ENCODE data around the gene NAPSA.
"Not testable (repeated sequence)": the region's sequence is repeated elsewhere in the genome, so short reads cannot be mapped to it uniquely, and the experiment has no call there.

The NAPSA gene

GRCh38 chr19:50331221-50331993, 34.0 kb downstream of the NAPSA start:
- no peak for DNase-seq (ENCODE audit: low read depth)

- DNase-seq (ENCODE audit: low read depth): peak; percentile 22
These were observed 34.9 kb downstream of the NAPSA start for GRCh38 chr19:50330365-50331078.

GRCh38 chr19:50329926-50330294, 35.5 kb downstream of the NAPSA start:
- not testable (repeated sequence) for DNase-seq (ENCODE audit: low read depth)

- peak; percentile 19 for DNase-seq (ENCODE audit: low read depth)
These were observed 36.1 kb downstream of the NAPSA start, which contains the start of gene KCNC3 for GRCh38 chr19:50329146-50329925. Gene KCNC3 (minus strand): TSS chr19:50329377. CDS start chr19:50329082, 295 bp downstream.

- no peak for DNase-seq (ENCODE audit: low read depth)
These were observed 36.6 kb downstream of the NAPSA start for GRCh38 chr19:50328873-50329145.

GRCh38 chr19:50328224-50328872, 37.1 kb downstream of the NAPSA start:
- no peak for DNase-seq (ENCODE audit: low read depth)

GRCh38 chr19:50327461-50328223, 37.8 kb downstream of the NAPSA start:
- DNase-seq (ENCODE audit: low read depth): no peak

- DNase-seq (ENCODE audit: low read depth): no peak
These were observed 38.4 kb downstream of the NAPSA start for GRCh38 chr19:50327013-50327412.

GRCh38 chr19:50326101-50326664, 39.3 kb downstream of the NAPSA start:
- DNase-seq (ENCODE audit: low read depth): no peak

- DNase-seq (ENCODE audit: low read depth): peak; percentile 65
These were observed 39.9 kb downstream of the NAPSA start for GRCh38 chr19:50325310-50326100.

GRCh38 chr19:50324331-50324730, 41.1 kb downstream of the NAPSA start:
- DNase-seq (ENCODE audit: low read depth): no peak

GRCh38 chr19:50323782-50324133, 41.7 kb downstream of the NAPSA start:
- DNase-seq (ENCODE audit: low read depth): no peak

GRCh38 chr19:50322931-50323781, 42.3 kb downstream of the NAPSA start:
- no peak for DNase-seq (ENCODE audit: low read depth)

- no peak for DNase-seq (ENCODE audit: low read depth)
These were observed 43.2 kb downstream of the NAPSA start for GRCh38 chr19:50322234-50322633.

- no peak for DNase-seq (ENCODE audit: low read depth)
These were observed 43.6 kb downstream of the NAPSA start for GRCh38 chr19:50321831-50322230.

GRCh38 chr19:50320596-50320995, 44.8 kb downstream of the NAPSA start:
- DNase-seq (ENCODE audit: low read depth): no peak

GRCh38 chr19:50320051-50320450, 45.4 kb downstream of the NAPSA start:
- no peak for DNase-seq (ENCODE audit: low read depth)

GRCh38 chr19:50319156-50319555, 46.3 kb downstream of the NAPSA start:
- DNase-seq (ENCODE audit: low read depth): no peak

- no peak for DNase-seq (ENCODE audit: low read depth)
These were observed 47.0 kb downstream of the NAPSA start for GRCh38 chr19:50318438-50318837.

- DNase-seq (ENCODE audit: low read depth): no peak
These were observed 48.3 kb downstream of the NAPSA start for GRCh38 chr19:50317115-50317514.
